GM19351 (cell line): ENCODE results near the gene KCNAB1.

Source experiments
- ATAC-seq: cut with Tn5 transposase; IDR thresholded peaks from one replicate; pipeline ENCODE4 v1.9.1; 2021; ENCODE audit warnings: mild to moderate bottlenecking, moderate library complexity; ENCODE audit not compliant: unreplicated experiment

Gene KCNAB1

GRCh38 chr3:156445117-156446090, 325.0 kb downstream of the KCNAB1 start:
- ATAC-seq = peak; percentile 34

- peak; percentile 85 for ATAC-seq
These were observed 327.9 kb downstream of the KCNAB1 start for GRCh38 chr3:156448300-156448699.

DNA sequence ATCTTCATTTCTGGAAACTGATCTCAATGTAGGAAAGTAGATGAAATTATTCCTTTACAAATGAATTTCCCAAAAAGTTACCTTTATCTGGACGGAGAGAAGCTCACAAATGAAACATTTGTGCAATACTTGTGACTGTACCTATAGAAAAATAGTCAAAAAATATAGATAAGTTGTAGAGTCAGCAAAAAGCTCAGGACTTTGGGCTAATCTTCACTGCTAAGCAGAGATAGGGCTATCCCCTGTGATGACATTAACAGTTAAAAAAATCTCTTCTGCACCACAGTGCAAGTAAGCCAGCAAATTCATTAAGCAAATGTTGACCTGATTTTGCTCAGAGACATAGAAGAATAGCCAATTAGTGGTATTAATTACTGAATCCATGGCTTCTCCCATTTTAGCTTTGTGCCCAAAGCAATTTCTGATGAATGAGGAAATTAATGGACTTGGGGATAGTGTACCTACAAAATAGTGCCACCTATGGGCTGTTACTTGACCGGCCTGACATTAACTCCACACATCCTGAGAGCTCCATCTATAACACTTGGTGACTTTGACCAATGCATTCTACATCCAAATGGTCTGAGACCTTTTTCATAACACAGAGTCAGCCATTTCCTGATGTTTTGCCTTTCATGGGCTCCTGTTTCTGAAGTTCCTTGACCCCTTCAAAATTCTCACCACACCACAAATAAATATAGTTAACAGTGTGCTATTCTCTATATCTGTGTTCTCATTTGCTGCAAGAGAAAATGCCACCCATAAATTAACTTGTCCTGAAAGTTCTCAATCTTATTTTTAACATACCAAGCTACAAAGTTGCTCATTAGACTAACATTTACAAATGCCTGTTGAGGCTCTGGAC, 329.6 kb downstream of the KCNAB1 start:
- peak; percentile 54 for ATAC-seq

GRCh38 chr3:156455839-156456238, 335.5 kb downstream of the KCNAB1 start:
- ATAC-seq = no peak

DNA sequence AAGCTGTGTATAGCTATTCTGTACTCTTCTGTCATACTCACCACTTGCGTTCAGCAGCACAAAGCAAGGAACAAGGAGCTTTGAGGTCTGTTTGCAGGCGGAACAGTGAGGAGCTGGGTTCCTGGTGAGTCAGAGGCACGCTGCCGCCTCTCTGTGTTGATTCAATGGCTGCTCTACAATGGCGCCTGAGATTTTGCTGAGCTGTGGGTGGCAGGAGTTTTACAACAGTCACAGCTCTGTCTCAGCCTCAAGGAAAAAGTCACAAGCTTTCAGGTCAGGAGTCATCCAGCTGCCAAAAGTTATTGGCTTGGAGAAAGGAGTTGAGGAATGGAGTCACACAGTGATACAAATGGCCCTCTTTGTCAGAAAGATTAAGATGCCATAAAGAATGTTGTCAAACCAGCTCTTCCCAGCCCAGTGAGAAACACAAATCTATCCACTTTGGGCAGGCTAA, 336.4 kb downstream of the KCNAB1 start:
- ATAC-seq = no peak

GRCh38 chr3:156459434-156459833, 339.1 kb downstream of the KCNAB1 start:
- no peak for ATAC-seq

DNA sequence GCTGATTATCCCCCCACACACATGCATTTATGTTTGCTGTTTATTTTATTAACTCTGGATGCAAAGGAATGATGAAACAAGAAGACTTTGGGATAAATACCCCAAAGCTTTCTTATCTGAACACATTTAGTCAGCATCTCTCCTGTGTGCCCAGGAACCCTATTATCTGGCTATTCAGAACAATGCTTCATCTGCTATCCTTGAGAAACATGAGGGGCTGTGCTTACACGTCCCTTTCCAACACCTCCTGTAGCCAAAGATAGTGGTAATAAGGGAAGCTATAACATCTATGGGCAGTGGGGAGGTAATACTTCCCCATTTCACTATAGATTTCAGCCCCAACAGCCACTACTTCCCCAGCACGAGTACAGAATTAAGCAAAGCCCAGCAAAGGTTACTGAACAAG, 339.8 kb downstream of the KCNAB1 start:
- ATAC-seq = peak; percentile 85

GRCh38 chr3:156461889-156462288, 341.5 kb downstream of the KCNAB1 start:
- ATAC-seq = no peak

- no peak for ATAC-seq
These were observed 342.7 kb downstream of the KCNAB1 start for GRCh38 chr3:156463123-156463522.

GRCh38 chr3:156465194-156465593, 344.8 kb downstream of the KCNAB1 start:
- ATAC-seq = no peak

GRCh38 chr3:156469456-156469855, 349.1 kb downstream of the KCNAB1 start:
- no peak for ATAC-seq

GRCh38 chr3:156471431-156471830, 351.1 kb downstream of the KCNAB1 start:
- no peak for ATAC-seq

GRCh38 chr3:156472150-156472549, 351.8 kb downstream of the KCNAB1 start:
- ATAC-seq = no peak

- no peak for ATAC-seq
These were observed 352.3 kb downstream of the KCNAB1 start for GRCh38 chr3:156472684-156473083.

DNA sequence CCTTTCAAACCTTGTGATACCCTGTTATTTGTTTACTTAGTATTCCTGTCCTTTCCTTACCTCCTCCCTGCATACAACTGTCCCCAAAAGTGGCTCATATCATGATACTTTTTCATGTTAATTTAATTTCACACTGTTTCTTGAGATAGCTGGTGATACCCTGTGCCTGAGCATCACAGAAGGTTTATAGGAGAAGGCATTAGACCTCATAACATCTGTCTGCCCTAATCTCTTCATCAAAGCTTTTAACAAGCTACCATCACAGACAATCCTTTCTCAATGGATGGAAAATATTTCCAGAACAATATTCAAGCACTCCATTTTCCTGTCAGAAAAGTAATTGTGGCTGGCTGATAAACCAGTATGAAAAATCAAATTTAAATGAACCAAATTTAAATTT, 353.0 kb downstream of the KCNAB1 start:
- no peak for ATAC-seq

GRCh38 chr3:156474560-156475389, 354.4 kb downstream of the KCNAB1 start:
- ATAC-seq = no peak

- ATAC-seq = no peak
These were observed 356.9 kb downstream of the KCNAB1 start for GRCh38 chr3:156477323-156477722.

DNA sequence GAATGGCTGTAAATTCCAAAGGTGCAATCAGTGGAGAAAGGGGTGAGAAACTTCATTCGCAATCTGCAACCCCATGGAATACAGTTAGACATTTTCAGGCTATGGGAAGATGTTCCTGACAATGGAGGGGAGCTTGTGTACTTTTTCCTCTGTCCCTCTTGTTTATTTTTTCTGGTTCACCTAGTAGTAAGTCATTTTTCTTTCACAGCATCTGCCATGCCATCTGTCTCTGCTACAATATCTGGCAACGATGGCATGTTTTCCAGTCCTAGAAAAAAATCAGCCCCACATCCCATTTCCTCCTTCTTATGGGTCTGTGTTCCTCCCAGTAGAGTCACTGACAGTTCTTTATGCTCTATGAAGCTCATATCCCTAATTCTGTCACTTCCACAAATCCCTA, 358.5 kb downstream of the KCNAB1 start:
- no peak for ATAC-seq

DNA sequence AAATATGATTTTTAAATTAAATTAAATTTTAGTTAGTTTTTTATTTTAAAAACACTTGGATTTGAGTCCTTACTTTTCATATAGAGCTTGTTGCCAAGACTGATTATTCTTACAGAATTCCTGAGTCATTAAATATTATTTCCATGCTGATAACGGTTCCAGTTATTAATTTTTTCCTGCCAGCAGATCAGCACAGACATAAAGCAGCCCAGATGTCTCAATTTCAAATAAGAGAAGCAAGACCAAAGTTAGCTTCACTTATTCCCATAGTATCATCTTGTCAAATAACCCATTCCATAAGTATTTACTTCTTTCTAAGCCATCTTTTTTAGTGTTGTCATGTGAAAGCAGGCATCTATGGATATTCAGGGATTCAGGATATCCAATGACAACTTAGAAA, 359.2 kb downstream of the KCNAB1 start:
- ATAC-seq = no peak

DNA sequence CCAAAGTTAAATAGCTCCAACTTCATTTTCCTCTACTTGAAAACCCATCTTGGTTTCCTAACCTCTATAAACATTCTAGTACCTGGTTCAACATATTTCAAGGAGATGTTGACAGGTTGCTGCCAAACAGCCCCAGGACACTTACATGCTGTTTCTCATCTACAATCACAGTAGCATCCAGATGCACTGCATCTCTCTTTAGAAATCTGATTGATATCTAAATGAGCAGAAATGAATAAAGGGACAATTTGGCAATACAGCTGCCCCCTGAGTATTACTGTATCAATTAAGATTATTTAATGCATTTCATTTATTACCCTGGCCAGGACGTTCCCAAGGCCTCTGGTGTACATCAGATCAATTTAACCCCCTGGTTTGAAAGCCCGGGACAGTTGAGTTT, 360.6 kb downstream of the KCNAB1 start:
- no peak for ATAC-seq

DNA sequence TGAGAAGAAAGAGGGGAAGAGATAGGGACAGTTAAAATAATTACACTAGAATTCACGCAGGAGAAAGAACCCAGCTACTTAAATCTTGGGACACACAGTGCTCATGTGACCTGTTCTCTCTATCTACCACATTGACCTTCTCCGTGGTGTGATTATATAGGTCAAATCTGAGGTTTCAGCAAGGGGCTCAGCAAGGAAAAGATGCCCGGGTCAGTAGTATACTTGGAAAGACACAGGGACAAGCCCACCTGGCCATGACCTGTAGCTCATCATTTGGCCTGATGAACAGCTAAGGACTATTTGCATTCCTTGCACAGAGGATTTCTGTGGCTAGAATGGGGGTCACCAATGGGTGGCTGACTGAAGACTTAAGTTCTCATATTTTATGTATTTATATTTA, 362.6 kb downstream of the KCNAB1 start:
- no peak for ATAC-seq
